ENCODE results near the gene MAP2K4. TPM values are rescaled to one million over a fixed set of nuclear protein-coding genes. Genes with fewer than 3 reads are reported as not detected.
A peak's percentile ranks its signal among the peaks of the same experiment; 100 is the strongest.

MAP2K4 gene
- total RNA-seq, 4 donors from 2014 or later = 21.0 to 26.7 (median 25.1) TPM

DNA sequence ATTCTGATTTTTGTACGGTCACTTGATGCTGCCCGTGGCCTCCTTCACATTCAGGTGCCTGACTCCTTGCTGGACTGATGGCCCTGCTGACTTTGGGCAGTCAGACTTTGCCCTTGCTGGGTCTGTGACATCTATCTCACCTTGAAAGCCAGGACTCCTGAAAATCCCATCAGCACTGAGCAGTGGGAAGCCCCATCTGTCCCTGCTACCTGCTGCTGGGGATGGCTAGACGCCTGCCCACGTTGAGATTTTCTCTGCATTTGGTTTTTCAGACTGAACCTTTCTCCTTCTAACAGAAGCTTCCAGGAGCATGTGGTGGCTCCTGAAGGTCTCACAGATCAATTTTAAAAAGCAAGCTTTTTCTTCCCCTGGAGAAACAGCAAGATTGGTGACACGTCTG, 13.2 kb upstream of the MAP2K4 start:
- ATAC-seq (ENCODE audit: low FRiP score) (no peak), DNase-seq (ENCODE audit: low spot score) (no peak)
- TF ChIP-seq, protein P1, sequence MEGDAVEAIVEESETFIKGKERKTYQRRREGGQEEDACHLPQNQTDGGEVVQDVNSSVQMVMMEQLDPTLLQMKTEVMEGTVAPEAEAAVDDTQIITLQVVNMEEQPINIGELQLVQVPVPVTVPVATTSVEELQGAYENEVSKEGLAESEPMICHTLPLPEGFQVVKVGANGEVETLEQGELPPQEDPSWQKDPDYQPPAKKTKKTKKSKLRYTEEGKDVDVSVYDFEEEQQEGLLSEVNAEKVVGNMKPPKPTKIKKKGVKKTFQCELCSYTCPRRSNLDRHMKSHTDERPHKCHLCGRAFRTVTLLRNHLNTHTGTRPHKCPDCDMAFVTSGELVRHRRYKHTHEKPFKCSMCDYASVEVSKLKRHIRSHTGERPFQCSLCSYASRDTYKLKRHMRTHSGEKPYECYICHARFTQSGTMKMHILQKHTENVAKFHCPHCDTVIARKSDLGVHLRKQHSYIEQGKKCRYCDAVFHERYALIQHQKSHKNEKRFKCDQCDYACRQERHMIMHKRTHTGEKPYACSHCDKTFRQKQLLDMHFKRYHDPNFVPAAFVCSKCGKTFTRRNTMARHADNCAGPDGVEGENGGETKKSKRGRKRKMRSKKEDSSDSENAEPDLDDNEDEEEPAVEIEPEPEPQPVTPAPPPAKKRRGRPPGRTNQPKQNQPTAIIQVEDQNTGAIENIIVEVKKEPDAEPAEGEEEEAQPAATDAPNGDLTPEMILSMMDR (IDR thresholded peaks at IDR 0.05) = no peak

DNA sequence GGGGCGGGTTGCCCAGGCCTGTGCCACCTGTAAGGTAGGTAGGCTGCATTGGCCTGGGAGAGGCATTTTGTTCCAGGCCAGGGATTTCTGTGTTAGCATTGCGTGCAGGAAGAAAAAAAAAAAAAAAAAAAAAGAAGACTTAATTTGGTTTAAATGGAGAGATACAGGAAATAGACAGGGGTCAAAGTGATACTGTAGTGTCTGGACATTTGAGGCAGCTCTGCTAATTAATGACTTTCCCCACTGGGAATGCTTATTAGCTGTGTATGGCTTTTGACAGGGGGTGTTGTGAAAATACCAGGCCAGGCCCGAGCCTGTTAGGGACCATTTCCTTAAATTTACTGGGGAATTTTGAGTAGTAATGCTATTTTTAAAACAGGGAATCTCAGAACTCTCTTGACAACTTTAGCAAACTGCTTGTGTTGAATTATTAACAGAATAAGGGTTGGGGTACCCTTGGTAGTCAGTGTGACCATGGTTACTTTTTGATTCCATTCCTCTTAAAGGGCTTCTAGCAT, 1.0 kb downstream of the MAP2K4 start:
- ATAC-seq (ENCODE audit: low FRiP score) (no peak), DNase-seq (ENCODE audit: low spot score) (no peak)
- TF ChIP-seq, protein P1 (IDR thresholded peaks at IDR 0.05) = no peak

DNA sequence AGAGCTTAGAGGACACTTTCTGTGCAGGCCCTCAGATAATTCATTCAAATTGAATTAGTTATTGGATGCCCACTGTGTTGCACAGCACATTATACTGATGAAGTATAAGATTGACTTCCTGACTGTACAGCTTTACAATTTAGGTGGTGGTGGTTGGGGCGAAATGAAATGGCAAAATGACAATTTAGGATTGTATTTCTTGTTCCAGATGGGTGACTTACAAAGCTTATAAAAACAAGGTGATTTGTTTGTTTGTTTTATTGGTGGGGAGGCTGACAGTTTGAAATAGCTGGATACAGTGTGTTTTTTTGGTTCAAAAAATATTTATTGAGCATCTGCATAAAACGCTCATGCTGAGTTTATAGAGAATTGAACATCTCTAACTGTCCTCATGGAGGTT, 1.6 kb downstream of the MAP2K4 start:
- DNase-seq (ENCODE audit: low spot score) (no peak), ATAC-seq (ENCODE audit: low FRiP score) (no peak)
- TF ChIP-seq, protein P1 (IDR thresholded peaks at IDR 0.05) = no peak

DNA sequence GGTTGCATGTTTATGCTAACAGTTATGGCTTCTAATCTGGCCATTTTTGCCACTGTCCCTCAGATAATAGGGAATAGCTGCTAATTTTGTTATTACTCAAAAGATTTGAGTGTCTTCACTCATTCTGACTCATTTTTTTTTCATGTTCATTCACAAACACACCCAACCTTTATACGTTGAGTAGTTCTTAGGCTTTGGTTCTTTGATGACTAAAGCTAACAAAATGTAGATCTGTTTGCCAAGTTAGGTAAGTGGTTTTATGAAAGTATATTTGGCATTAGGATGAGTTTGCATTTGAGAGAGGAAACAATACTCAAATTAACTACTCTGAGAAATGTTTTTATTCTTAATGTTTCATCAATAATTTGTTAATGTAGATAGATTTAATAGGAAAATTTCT, 3.6 kb downstream of the MAP2K4 start:
- ATAC-seq (ENCODE audit: low FRiP score) (peak; percentile 33), DNase-seq (ENCODE audit: low spot score) (no peak)
- TF ChIP-seq, protein P1 (IDR thresholded peaks at IDR 0.05) = no peak

DNA sequence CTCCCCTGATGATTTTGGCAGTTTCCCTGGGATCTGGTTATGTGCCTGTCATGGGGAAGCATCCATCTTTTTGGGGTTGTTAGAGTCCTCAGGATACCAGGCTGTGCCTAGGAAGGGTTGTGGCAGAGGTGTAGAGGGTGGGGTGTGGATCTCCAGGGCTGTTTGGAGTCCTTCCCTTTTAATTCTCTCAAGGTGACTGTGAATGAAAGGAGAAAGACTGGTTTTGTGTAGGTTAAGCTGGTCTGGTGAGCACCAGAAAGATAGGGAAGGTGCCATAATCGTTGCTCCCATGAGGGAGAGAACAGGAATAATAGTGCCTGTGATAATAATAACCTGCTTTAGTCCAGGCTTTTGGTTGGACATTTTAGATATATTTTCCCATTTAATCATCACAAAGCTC, 7.0 kb downstream of the MAP2K4 start:
- TF ChIP-seq, protein P1 (IDR thresholded peaks at IDR 0.05) = no peak
- no peak for ATAC-seq (ENCODE audit: low FRiP score)
- no peak for DNase-seq (ENCODE audit: low spot score)

DNA sequence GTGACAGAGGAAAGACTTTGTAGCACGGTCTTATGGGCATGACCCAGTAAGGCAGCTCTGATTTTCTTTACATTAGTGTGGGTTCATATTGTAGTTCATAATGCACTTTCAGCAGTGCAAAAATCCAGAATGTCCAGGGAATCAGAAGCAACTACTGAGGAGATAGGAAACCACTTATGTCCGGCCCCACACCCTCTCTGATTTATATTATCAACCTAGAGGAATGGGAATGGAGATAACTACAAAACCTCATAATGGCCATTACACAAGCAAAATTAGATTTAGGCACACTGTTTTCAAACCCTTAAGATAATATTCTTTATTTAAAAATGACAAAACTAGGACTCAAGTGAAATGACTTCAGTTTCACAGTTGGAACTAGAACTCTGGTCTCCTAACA, 7.9 kb downstream of the MAP2K4 start:
- TF ChIP-seq, protein P1 (IDR thresholded peaks at IDR 0.05) = no peak
- DNase-seq (ENCODE audit: low spot score) (no peak), ATAC-seq (ENCODE audit: low FRiP score) (no peak)

DNA sequence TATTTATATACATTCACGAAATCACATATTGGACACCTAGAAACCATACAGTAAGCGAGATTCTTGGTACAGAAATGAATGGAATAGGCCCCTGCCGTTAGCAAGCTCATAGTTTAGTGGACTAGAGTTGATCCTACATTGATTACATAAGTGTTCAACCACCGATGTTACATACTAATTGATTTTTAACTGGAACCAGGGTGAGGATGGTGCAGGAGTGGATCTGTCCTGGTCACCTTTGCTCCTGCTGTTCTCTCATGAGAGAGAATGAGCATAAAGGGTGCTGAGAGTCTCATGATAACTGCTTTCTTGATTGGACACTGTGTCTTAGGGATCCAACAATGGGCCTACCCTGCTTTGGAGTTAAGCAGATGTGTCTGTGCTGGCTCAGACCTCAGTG, 13.9 kb downstream of the MAP2K4 start:
- no peak for ATAC-seq (ENCODE audit: low FRiP score)
- TF ChIP-seq, protein P1 (IDR thresholded peaks at IDR 0.05) = no peak

More for the DNA sequence above, 13.9 kb downstream of the MAP2K4 start:
- DNase-seq (ENCODE audit: low spot score) = no peak
